ENCODE results near the gene BEST1. TPM values are rescaled to one million over a fixed set of nuclear protein-coding genes. Genes with fewer than 3 reads are reported as not detected.

BEST1 gene
- total RNA-seq, 2 experiments from 2014 or later, result 1.9 to 3.1 TPM

DNA sequence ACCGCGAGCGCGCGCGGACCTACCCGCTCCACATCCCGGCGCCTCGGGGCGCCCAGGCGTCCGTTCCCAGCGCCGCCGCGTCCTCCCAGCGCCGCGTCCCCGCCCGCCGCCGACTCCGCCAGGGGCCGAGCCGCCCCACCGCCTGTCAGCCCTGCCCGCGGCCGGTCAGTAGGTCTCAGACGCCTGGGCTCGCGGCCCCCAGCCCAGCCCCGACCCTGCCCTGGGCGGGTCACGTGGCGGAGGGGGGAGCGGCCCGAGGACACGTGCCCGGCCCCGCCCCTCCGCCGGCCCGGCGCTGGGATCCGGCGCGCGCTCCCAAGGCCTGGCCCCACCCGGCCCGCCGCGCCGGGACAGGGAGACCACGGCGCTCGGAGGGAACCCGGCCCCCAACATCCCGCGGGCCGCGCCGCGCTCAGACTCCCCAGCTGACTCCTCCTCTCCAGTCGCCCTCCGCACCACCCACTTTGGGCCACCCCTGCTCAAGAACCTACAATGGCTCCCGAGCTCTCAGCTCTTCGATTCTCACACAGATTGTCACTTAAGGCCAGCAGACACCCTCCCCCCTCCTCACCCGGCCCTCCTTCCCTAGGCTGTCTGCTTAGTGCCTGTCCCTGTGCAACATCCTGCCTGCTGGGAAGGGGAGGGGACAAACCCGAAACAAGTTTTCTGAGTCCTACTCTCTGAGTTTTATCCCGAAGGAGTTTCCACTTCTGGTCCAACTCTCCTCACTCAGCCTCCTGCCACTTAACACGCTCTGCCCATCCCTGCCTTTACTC lies 32.6 kb upstream of the BEST1 start, which contains the start of gene RAB3IL1:
RAB3IL1 (minus strand) TSS at position 233 of the 776 bp plus-strand sequence; CDS start at position 34, 199 bp downstream.
- CTCF ChIA-PET (ENCODE audit: unreplicated experiment), result interaction anchor here (0.6 kb wide), 1 partner anchor 195 kb away, joined by 5 read pairs; no protein-coding TSS in a partner anchor
- intact Hi-C loops (cut with micrococcal nuclease; ENCODE audit: unreplicated experiment), result no loop called here
- Histone ChIP-seq H3K36me3 (ENCODE audit: insufficient read depth, low read length) (no peaks in the 10 kb centered on the region), H3K79me2 (ENCODE audit: insufficient read depth, low read depth, low read length) (no peaks in the 10 kb centered on the region), H3K9me3 (ENCODE audit: low read length) (no peaks in the 10 kb centered on the region), H3K4me1 (ENCODE audit: insufficient read depth, low read length, poor library complexity, severe bottlenecking) (peaks cover 12% of the 10 kb centered on the region), H3K9me2 (ENCODE audit: insufficient read depth, low read length) (no peaks in the 10 kb centered on the region), H2AFZ (ENCODE audit: low read length) (no peak within 1 kb of the TSS), H3K4me2 (ENCODE audit: low read length) (no peak within 1 kb of the TSS), H3K27ac (ENCODE audit: low read depth, low read length, poor library complexity, severe bottlenecking) (no peak within 1 kb of the TSS), H4K20me1 (ENCODE audit: insufficient read depth, low read length) (no peaks in the 10 kb centered on the region), H3K4me3 (ENCODE audit: low read depth, low read length, poor library complexity, severe bottlenecking) (no peak within 1 kb of the TSS)
- POLR2A ChIA-PET, result no interaction called here
- no peak for DNase-seq (ENCODE audit: low spot score)
- no TSS peak for BruUV-seq (replicated peaks)
- TF ChIP-seq, protein P1, sequence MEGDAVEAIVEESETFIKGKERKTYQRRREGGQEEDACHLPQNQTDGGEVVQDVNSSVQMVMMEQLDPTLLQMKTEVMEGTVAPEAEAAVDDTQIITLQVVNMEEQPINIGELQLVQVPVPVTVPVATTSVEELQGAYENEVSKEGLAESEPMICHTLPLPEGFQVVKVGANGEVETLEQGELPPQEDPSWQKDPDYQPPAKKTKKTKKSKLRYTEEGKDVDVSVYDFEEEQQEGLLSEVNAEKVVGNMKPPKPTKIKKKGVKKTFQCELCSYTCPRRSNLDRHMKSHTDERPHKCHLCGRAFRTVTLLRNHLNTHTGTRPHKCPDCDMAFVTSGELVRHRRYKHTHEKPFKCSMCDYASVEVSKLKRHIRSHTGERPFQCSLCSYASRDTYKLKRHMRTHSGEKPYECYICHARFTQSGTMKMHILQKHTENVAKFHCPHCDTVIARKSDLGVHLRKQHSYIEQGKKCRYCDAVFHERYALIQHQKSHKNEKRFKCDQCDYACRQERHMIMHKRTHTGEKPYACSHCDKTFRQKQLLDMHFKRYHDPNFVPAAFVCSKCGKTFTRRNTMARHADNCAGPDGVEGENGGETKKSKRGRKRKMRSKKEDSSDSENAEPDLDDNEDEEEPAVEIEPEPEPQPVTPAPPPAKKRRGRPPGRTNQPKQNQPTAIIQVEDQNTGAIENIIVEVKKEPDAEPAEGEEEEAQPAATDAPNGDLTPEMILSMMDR (conservative IDR thresholded peaks at IDR 0.05; ENCODE audit: low read length), result no peak
- no peak for TF ChIP-seq EZH2phosphoT487 (IDR thresholded peaks at IDR 0.05; ENCODE audit: borderline replicate concordance, low read depth, low read length)

DNA sequence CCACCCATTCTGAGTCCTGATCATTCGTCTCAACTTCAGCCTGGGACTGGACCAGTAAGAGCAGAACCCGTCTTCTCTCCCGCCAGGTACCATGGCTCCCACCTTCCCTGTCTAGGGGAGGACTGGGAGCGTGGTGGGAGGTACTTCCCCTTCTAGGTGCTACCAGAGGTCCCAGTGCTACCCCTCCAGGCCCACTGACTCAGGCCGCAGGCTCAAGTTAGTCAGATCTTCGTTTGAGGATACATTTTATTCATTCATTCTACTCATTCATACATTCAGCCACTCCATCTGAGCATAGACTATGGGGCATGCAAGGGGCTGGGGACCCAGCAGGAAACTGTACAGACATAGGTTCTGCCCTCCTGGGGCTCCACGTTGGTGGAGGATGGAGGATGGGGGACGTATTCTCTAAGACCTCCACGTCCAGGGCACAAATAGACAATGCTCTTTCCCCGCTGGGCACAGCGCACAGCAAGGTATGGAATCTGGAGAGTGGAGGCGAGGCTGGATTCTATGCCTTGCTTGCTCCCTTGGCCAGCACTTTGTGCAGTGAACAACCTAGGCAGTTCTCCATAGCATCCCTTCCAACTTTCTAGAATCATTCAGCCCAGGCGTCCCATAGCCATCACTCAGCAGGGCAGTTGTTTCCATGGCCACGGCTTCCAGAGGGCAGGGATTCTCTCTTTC lies 31.8 kb upstream of the BEST1 start:
- H3K4me3 ChIP-seq (ENCODE audit: low read depth, low read length, poor library complexity, severe bottlenecking), result no peak overlapping the region
- ChIA-PET CTCF (ENCODE audit: unreplicated experiment) (no interaction called here), POLR2A (no interaction called here)
- no peaks in the 10 kb centered on the region for H3K9me2 ChIP-seq (ENCODE audit: insufficient read depth, low read length)
- H2AFZ ChIP-seq (ENCODE audit: low read length), result no peak overlapping the region
- no peak overlapping the region for H3K4me2 ChIP-seq (ENCODE audit: low read length)
- no peak overlapping the region for H3K27ac ChIP-seq (ENCODE audit: low read depth, low read length, poor library complexity, severe bottlenecking)
- H3K4me1 ChIP-seq (ENCODE audit: insufficient read depth, low read length, poor library complexity, severe bottlenecking), result peaks cover 12% of the 10 kb centered on the region
- no peak for DNase-seq (ENCODE audit: low spot score)
- no peaks in the 10 kb centered on the region for H4K20me1 ChIP-seq (ENCODE audit: insufficient read depth, low read length)
- no peaks in the 10 kb centered on the region for H3K36me3 ChIP-seq (ENCODE audit: insufficient read depth, low read length)
- TF ChIP-seq, protein P1 (conservative IDR thresholded peaks at IDR 0.05; ENCODE audit: low read length), result no peak
- no peak for TF ChIP-seq EZH2phosphoT487 (IDR thresholded peaks at IDR 0.05; ENCODE audit: borderline replicate concordance, low read depth, low read length)
- no peaks in the 10 kb centered on the region for H3K9me3 ChIP-seq (ENCODE audit: low read length)
- no TSS peak for BruUV-seq (replicated peaks)
- intact Hi-C loops (cut with micrococcal nuclease; ENCODE audit: unreplicated experiment), result no loop called here
- no peaks in the 10 kb centered on the region for H3K79me2 ChIP-seq (ENCODE audit: insufficient read depth, low read depth, low read length)

Measured in OCI-LY7 (cell line).